GM21423 (cell line): ENCODE results near the gene UNG.

Source experiments
- ATAC-seq: cut with Tn5 transposase; IDR thresholded peaks from one replicate; pipeline ENCODE4 v1.9.1; 2021; ENCODE audit warnings: mild to moderate bottlenecking, moderate library complexity; ENCODE audit not compliant: unreplicated experiment

Gene UNG

DNA sequence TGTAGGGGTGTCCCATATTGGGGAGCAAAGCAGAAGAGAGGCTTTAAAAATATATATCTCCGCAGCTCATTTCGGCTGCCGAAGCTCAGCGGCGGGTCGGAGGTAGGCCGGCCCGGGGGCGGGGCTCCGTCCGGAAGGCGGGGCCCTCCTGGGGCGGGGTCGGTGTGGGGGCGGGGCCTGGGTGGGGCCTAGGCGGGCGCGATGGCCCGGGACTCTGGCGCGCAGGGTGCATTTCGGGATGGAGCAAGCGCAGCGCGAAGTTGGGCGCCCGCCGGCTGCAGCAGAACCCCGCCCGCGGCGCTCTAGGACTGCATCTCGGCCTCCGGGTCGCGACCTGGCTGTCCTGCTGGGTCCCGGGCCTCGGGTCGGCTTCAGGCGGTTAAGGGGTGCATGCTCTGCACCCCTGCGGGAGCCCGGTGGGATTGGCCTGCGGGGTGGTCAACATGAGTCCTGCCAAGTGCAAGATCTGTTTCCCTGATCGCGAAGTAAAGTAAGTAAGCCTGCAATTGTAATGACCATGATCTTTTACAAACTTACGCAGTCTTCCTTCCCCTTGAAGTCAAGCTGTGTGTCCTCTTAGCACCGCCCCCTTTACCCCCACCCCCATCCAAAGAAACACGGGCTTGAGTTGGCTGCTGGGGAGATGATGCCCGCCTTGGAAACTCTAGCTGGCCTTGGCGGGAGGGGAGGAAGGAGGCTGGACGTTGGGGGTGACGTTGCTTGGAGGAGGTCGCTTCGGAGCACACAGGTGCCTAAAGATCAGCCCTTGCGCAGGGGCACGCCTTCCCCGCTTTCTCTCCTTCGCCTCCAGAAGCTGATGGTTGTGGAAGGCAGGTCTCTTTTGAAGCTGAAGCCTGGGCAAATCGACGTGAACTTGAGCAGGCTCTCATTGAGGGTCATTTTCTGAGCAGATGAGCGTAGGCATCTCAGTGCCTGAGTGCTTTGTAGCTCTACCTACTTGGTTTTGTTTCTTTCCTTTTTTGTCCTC, 57.3 kb downstream of the UNG start:
- peak; percentile 85 for ATAC-seq

DNA sequence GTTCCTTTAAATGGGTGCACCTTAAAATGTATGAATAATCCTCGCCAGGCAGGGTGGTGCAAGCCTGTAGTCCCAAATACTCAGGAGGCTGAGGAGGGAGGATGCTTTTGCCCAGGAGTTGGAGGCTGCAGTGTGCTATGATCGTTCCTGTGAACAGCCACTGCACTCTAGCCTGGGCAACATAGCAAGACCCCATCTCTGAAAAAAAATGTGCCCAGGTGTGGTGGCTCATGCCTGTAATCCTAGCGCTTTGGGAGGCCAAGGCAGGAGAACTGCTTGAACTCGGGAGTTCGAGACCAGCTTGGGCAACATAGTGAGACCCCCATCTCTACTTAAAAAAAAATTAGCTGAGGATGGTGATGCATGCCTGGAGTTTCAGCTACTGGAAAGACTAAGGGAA, 58.6 kb downstream of the UNG start:
- no peak for ATAC-seq

DNA sequence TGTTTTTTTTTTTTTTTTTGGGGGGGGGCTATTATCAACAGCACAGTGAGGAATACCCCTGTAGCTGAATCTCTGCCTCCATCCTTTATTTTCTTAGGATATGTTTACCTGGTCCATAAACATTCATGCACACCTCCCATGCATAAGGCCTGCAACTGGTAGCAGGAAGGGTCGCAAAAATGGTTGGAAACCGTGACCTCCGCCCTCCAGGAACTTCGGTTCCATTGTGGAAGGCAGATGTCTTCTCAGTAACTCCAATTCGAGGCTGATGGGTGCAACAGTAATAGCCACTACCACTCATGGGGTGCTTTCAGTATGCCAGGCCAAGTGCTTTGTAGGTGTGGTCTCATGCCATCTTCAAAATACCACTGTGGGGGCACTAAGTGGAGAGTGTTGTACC, 59.2 kb downstream of the UNG start:
- no peak for ATAC-seq

DNA sequence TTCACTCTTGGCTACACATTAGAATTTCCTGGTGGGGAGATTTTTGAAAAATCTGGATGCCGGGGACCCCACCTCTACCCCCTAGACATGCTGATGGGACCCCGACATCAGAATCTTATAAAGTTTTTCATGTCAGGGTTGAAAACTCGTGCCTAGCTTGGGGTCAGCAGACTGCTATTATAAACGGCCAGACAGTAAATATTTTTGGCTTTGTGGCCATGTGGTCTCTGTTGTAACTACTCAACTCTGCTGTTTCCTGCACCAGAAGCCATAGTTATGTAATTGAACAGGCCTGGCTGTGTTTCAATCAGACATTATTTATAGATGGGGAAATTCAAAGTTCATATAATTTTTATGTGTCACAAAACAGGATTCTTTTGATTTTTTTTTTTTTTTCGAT, 60.6 kb downstream of the UNG start:
- no peak for ATAC-seq

DNA sequence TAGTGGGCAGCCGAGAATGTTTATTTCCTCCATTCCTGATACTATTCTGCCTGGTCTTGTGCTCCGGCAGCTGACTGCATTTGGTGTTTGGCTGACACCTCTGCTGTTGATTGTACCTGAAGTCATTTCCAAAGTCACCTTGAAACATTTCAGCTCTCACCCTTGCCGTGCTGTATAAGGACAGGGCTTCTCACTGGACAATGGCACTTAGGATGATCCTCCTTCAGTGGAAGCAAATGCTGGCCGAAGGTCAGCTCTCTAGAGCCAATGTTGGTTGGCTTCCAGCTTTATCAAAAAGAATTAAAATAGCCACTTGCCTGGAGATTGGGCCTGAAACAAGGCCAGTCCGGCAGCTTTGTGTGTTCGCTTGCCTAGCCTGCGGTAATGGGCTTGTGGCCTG, 63.0 kb downstream of the UNG start:
- ATAC-seq = no peak
